Activated CD4-positive, alpha-beta T cell treated with anti-CD3 and anti-CD28 coated beads, Interleukin-2, amount 10 ng/mL, durations not matched to agents 7 days and 5 days (primary cell): ENCODE data around the gene CLEC18C. TPM values are rescaled to one million over a fixed set of nuclear protein-coding genes. Genes with fewer than 3 reads are reported as not detected.
A peak's percentile ranks its signal among the peaks of the same experiment; 100 is the strongest.
"Not testable (repeated sequence)": the region's sequence is repeated elsewhere in the genome, so short reads cannot be mapped to it uniquely, and the experiment has no call there.

Experiments
- CTCF ChIA-PET: fragments of 350-600 bp; sonication (Branson Sonifier 250); formaldehyde crosslinking; loops from one replicate; lab custom pipeline; 2021; ENCODE audit warnings: antibody characterized with exemption; lab: Charles Lee
- POLR2A ChIA-PET: fragments of 350-600 bp; sonication (Branson Sonifier 250); formaldehyde crosslinking; loops from one replicate; lab custom pipeline; 2021; ENCODE audit warnings: antibody characterized with exemption; lab: Charles Lee
- DNase-seq: peaks from one replicate; pipeline ENCODE4 v3.0.0-alpha.2; 2020
- H3K27ac Mint-ChIP-seq: one replicate; pipeline ENCODE4 v1.8.0; 2021; ENCODE audit warnings: mild to moderate bottlenecking, moderate library complexity, mixed read lengths
- H3K27me3 Mint-ChIP-seq: one replicate; pipeline ENCODE4 v1.8.0; 2021; ENCODE audit warnings: mixed read lengths
- H3K36me3 Mint-ChIP-seq: one replicate; pipeline ENCODE4 v1.8.0; 2021; ENCODE audit warnings: low read depth, mixed read lengths
- H3K4me1 Mint-ChIP-seq: one replicate; pipeline ENCODE4 v1.8.0; 2021; ENCODE audit warnings: mixed read lengths
- H3K4me3 Mint-ChIP-seq: one replicate; pipeline ENCODE4 v1.8.0; 2021; ENCODE audit warnings: mild to moderate bottlenecking, moderate library complexity, mixed read lengths
- H3K9me3 Mint-ChIP-seq: one replicate; pipeline ENCODE4 v1.8.0; 2021; ENCODE audit warnings: mixed read lengths
- total RNA-seq, 2 experiments: library from RNA; stranded (reverse); gene quantifications; one replicate each; pipeline ENCODE4 v1.2.3, GENCODE V29; 2021

Gene CLEC18C
- total RNA-seq, 2 experiments from 2014 or later = 0.40 to 0.64 TPM

DNA sequence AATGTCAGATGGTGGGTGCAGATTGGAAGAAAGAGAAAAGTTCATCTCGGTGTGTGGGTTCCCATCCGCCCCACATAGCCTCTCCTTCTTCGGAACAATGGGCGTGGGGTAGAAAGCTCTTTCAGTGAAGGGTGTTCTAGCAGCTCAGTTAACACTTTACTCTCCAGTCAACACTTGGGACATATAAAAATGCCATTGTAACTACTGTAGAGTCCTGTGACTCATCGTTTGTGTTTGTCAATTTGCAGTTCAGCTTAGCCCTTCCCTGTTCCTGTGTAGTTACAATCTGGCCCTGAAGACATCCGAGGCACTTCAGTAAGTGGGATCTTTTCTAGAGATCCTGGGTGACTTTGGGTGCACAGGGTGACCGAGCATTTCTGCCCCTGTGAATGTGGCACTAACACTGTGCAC, 11.5 kb upstream of the CLEC18C start:
- H3K4me3 Mint-ChIP-seq = no peak overlapping the region

DNA sequence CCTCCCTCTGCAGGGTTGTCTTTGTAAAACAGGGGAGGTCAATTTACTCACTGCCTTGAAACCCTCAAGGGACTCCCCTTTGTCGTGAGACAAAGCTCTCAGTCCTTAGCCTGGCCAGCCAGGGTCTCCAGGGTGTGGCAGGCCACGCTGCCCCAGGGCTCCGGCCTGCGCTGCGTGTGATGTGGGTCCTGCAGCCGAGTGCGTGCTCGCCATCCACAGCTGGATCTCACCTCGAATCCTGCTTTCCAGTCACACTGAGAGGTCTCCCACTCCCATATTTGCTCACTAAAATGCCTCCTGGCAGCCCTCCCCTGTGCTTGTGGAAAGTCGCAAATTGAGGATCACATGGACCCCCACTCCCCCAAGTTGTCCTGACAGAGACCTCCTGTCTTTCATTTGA, 10.0 kb upstream of the CLEC18C start:
- H3K4me3 Mint-ChIP-seq = no peak overlapping the region
- H3K27me3 Mint-ChIP-seq = no peaks in the 10 kb centered on the region
- ChIA-PET POLR2A (no interaction called here), CTCF (interaction anchor here (0.6 kb wide), 1 partner anchor 130 kb away, joined by 3 read pairs; no protein-coding TSS in a partner anchor)
- H3K9me3 Mint-ChIP-seq = no peaks in the 10 kb centered on the region
- H3K36me3 Mint-ChIP-seq = no peaks in the 10 kb centered on the region
- peak; percentile 5 for DNase-seq
- H3K4me1 Mint-ChIP-seq = peaks cover 5% of the 10 kb centered on the region
- H3K27ac Mint-ChIP-seq = no peak overlapping the region

More for the DNA sequence above, 11.5 kb upstream of the CLEC18C start:
- H3K9me3 Mint-ChIP-seq = no peaks in the 10 kb centered on the region
- H3K27me3 Mint-ChIP-seq = no peaks in the 10 kb centered on the region
- ChIA-PET CTCF (interaction anchor here (1.2 kb wide), 1 partner anchor 10 kb away, joined by 8 read pairs; no protein-coding TSS in a partner anchor), POLR2A (no interaction called here)
- H3K27ac Mint-ChIP-seq = no peak overlapping the region
- peaks cover 7% of the 10 kb centered on the region for H3K36me3 Mint-ChIP-seq
- DNase-seq = peak; percentile 5
- peaks cover 5% of the 10 kb centered on the region for H3K4me1 Mint-ChIP-seq

DNA sequence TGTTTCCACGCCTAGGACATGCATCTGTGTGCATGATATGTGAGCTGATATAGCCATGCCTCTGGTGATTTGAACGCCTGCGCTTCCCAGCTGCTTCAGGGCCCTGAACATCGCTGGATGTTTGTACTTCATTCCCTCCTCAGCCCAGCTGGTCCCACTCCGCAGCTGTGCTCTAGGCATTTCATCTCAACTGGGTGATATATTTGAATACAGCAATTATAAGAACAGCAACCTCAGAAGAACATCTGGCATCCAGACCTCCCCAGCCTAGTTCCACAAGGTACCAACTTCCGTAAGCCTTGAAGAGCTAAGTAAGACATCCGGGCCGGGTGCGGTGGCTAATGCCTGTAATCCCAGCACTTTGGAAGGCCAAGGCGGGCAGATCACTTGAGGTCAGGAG, 6.9 kb upstream of the CLEC18C start:
- CTCF ChIA-PET, H3K9me3 Mint-ChIP-seq, H3K4me3 Mint-ChIP-seq, H3K27me3 Mint-ChIP-seq, H3K27ac Mint-ChIP-seq, DNase-seq, H3K4me1 Mint-ChIP-seq, H3K36me3 Mint-ChIP-seq, POLR2A ChIA-PET: not testable (repeated sequence)

DNA sequence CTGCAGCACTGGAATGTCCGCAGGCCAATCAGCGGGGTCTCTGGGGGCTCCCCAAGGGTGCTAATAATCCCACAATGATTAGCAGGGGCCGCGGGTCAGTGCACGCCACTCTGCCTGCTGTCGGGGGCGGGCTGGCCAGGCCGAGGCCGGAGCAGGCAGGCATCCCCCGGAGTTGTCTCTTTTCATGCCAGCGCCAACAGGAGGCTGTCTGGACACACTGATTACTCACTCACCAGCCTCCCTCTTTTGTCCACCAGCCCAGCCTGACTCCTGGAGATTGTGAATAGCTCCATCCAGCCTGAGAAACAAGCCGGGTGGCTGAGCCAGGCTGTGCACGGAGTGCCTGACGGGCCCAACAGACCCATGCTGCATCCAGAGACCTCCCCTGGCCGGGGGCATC, 329 bp downstream of the CLEC18C start:
- H3K27ac Mint-ChIP-seq, POLR2A ChIA-PET, H3K4me1 Mint-ChIP-seq, CTCF ChIA-PET, DNase-seq, H3K4me3 Mint-ChIP-seq, H3K36me3 Mint-ChIP-seq, H3K9me3 Mint-ChIP-seq, H3K27me3 Mint-ChIP-seq: not testable (repeated sequence)

DNA sequence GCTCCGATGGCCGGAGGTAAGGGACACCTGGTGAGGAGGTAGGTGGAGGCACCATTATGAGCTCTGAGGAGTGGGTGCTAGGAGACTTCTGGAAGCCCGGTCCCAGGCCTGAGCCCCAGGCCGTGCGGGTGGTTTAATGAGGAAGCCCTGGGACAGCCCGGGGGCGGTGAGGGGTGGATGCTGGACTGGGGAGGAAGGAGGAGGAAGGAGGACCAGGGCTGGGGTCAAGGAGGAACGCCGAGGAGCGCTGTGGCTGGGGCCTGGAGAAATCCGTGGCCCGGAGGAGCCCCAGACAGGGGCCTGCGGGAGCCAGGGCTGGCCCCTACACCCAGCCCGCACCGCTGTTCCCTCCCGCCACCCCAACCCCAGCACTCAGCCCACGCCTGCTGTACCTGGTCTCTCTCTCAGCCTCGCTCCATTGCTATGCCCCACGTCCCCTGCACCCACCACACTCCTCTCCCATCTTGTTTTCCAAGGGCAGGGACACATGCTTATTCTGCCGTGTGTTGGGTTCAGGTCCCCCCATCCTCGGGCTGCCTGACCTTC, 873 bp downstream of the CLEC18C start:
- H3K4me1 Mint-ChIP-seq, POLR2A ChIA-PET, DNase-seq, H3K4me3 Mint-ChIP-seq, H3K27ac Mint-ChIP-seq, H3K9me3 Mint-ChIP-seq, H3K27me3 Mint-ChIP-seq, H3K36me3 Mint-ChIP-seq, CTCF ChIA-PET: not testable (repeated sequence)

DNA sequence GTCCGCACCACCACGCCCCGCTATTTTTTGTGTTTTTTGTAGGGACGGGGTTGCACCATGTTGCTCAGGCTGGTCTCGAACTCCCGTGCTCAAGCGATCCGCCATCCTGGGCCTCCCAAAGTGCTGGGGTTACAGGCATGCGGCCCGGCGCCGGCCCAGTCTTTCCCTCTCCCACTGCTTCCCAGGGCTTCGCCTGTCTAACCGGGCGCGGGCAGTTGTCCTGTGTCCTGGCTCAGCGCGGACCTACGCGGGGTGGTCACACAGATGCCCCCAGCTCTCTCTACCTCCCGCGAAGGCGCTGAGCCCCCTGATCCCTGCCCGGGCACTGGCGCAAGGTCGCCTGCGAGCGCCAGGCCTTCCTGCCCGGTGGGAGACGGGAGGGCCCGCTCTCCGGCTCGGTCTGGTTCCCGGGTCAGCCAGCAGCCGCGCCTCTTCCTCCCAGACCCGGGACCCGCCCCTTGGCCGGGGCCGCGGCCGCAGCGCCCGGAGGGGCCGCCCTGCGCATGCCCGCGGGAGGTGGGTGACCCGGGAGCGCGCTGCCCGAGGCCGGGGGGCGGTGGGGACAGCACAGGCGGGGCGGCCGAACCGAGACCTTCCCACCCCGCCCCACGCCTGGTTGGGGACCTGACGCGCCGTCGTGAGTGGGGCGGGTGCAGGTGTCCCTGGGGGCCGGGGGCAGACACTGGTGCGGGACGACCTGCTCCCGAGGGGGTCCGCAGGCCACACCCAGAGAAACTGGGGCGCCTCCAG, 14.4 kb downstream of the CLEC18C start:
- H3K27me3 Mint-ChIP-seq, CTCF ChIA-PET, H3K9me3 Mint-ChIP-seq, H3K36me3 Mint-ChIP-seq, POLR2A ChIA-PET, H3K27ac Mint-ChIP-seq, H3K4me1 Mint-ChIP-seq, DNase-seq, H3K4me3 Mint-ChIP-seq: not testable (repeated sequence)

DNA sequence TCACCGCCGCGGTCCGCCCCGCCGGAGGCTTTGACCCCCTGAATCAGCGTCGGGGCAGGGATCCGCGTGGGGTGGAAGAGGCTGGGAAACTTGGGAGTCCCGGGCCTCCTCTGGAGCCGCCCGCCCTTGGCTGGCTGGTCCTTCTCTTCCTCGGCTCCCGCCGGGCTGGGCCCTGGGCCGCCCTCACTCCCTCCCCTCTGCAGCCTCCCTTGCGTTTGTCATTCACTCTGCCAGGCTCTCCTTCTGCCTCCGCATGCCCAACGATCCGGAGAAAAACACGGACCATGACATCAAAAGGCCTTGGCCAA, 15.0 kb downstream of the CLEC18C start:
- not testable (repeated sequence) for H3K27ac Mint-ChIP-seq

DNA sequence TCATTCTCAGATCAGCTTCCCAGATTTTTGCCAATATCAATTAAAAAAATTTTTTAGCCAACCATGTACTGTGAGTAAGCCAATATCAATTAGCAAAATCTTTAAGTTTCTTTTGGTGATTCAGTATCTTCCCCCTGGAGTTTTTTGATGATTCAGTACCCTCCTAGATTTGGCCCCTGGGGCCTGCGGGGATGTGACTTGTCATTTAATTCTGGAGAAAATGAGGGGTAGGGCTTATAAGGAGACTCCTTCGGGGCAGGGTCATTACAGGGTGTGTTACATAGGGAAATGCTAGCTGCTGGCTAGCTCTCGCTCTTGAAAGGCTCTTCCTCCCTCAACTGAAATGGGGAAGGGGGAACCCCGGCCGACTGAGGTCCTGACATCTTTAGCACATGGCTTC, 17.0 kb downstream of the CLEC18C start:
- POLR2A ChIA-PET, H3K27ac Mint-ChIP-seq, H3K4me3 Mint-ChIP-seq, H3K4me1 Mint-ChIP-seq, CTCF ChIA-PET, H3K27me3 Mint-ChIP-seq, DNase-seq, H3K36me3 Mint-ChIP-seq, H3K9me3 Mint-ChIP-seq: not testable (repeated sequence)

More for the DNA sequence above, 15.0 kb downstream of the CLEC18C start:
- H3K27me3 Mint-ChIP-seq, H3K4me1 Mint-ChIP-seq, CTCF ChIA-PET, DNase-seq, H3K9me3 Mint-ChIP-seq, H3K4me3 Mint-ChIP-seq, H3K36me3 Mint-ChIP-seq, POLR2A ChIA-PET: not testable (repeated sequence)

DNA sequence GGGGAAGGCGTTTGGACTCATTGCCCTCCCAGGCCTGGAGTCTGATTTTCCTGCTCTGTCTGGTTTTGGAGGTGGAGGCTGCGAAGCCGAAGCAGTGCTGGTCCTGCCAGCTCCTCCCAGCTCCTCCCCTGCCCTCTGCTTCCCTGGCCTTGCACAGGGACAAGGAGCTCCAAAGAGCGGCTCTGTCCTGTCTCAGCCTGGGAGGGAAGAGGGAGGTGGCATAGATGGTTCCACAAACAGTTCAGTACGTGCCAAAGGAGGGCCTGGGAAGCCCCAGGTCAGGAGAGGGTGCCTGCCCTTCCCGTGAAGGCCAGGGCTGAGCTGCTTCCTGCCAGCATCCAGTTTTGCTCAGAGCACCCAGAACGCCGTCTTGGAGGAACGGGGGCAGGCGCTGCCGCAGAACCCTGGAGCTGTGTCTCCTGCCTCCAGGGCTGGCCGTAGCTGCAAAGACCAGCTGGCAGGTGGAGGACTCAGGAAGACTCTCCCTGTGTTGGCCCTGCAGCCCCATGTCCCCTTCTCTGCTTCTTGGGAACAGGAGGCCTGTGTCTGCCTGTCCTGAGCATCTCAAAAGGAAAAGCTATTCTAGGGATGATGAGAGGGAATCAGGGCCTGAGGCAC, 23.2 kb downstream of the CLEC18C start:
- H3K9me3 Mint-ChIP-seq, DNase-seq, H3K27ac Mint-ChIP-seq, H3K27me3 Mint-ChIP-seq, H3K4me3 Mint-ChIP-seq, H3K4me1 Mint-ChIP-seq, H3K36me3 Mint-ChIP-seq, CTCF ChIA-PET, POLR2A ChIA-PET: not testable (repeated sequence)

DNA sequence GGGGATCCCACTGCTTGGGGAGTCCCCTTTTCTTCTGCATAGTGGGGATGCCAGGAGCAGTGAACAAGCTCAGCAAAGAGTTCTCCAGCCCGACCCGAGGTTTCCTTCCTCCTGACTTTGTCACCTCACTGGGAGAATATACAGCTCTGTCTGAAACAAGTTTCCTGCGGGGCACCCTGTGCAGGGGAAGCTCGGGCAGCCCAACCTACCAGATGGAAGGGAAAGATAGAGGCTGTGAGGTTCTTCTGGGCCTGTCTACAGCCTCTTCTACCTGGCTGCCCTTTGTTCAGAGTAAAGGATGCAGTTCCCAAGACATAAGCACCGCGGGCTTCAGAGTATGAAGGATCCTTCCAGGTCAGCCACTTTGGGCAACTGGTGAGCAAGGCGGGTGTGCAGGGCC, 24.0 kb downstream of the CLEC18C start:
- H3K36me3 Mint-ChIP-seq, H3K9me3 Mint-ChIP-seq, H3K27ac Mint-ChIP-seq, H3K4me3 Mint-ChIP-seq, H3K27me3 Mint-ChIP-seq, H3K4me1 Mint-ChIP-seq, POLR2A ChIA-PET, DNase-seq, CTCF ChIA-PET: not testable (repeated sequence)

DNA sequence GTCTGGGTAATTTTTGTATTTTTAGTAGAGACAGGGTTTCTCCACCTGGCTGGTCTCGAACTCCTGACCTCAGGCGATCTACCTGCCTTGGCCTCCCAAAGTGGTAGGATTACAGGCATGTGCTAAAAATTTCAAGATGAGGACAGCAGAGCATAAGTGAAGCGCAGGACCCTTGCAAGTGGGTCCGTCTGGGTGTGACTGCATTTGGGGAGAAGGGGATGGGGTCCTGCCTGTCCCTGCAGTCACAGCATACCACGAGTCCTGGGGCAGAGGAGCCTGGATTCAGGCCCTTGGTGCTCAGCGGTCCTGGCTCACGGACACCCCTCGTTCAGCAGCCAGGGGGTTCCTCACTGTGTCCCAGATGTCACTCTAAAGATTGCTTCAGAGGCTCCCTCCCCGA, 24.6 kb downstream of the CLEC18C start:
- POLR2A ChIA-PET, H3K36me3 Mint-ChIP-seq, DNase-seq, H3K4me1 Mint-ChIP-seq, H3K4me3 Mint-ChIP-seq, H3K27ac Mint-ChIP-seq, H3K9me3 Mint-ChIP-seq, CTCF ChIA-PET, H3K27me3 Mint-ChIP-seq: not testable (repeated sequence)

DNA sequence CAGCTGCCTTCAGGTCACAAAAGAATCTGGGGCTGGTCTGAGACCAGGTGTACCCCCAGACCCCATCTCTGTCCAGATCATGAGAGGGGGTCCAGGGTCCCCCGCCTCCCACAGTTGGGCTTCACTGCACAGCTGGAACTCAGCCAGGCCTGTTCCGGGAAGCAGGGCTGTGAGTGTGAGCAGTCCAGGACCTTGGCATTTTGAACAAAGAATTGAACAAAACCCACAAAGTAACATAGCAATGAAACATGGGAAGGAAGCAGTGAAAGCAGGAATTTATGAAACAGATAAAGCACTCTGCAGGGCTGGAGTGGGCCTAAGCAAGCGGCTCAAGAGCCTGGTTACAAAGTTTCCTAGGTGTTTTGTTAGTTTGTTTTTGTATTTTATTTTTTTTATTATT, 25.1 kb downstream of the CLEC18C start:
- H3K4me1 Mint-ChIP-seq, H3K4me3 Mint-ChIP-seq, H3K9me3 Mint-ChIP-seq, CTCF ChIA-PET, H3K27me3 Mint-ChIP-seq, H3K36me3 Mint-ChIP-seq, POLR2A ChIA-PET, DNase-seq, H3K27ac Mint-ChIP-seq: not testable (repeated sequence)

DNA sequence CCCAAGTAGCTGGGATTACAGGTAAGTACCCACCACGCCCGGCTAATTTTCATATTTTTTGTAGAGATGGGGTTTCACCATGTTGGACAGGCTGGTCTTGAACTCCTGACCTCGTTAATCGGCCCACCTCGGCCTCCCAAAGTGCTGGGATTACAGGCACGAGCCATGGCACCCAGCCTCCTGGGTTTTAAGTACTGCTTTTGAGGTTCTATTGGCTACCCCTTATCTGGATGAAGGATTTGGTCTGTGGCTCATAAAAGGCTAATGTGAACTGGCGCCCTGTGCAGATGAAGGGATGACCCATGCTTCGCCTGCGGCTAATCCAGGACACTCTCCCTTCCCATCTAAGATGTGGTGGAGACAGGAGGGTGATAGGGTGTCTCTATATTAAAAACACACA, 25.6 kb downstream of the CLEC18C start:
- H3K27me3 Mint-ChIP-seq, H3K27ac Mint-ChIP-seq, POLR2A ChIA-PET, H3K9me3 Mint-ChIP-seq, H3K36me3 Mint-ChIP-seq, H3K4me1 Mint-ChIP-seq, H3K4me3 Mint-ChIP-seq, CTCF ChIA-PET, DNase-seq: not testable (repeated sequence)

DNA sequence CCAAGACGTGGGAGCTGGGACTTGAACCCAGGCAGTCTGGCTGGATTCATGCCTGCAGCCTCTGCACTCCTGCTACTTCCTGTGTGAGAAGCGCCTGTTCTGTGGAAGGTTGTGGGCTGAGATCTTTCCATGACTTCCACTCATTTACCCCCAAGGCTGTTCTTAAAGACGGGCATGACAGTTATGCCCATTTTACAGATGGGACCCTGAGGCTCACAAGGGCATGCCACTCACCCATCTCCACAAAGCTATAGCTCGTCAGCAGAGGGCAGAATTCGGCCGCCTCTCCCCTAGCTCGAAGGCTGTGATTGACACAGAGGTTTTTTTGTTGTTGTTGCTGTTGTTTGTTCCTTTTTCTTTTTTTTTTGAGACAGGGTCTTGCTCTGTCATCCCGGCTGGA, 26.5 kb downstream of the CLEC18C start:
- H3K9me3 Mint-ChIP-seq, H3K36me3 Mint-ChIP-seq, H3K4me1 Mint-ChIP-seq, CTCF ChIA-PET, POLR2A ChIA-PET, H3K4me3 Mint-ChIP-seq, DNase-seq, H3K27ac Mint-ChIP-seq, H3K27me3 Mint-ChIP-seq: not testable (repeated sequence)
